Activated CD4-positive, CD25-positive, alpha-beta regulatory T cell (primary cell): ENCODE data around the gene NKD2.

ENCODE experiments used
- DNase-seq, 4 experiments: peaks; one replicate each; lab custom pipeline; 2025; lab: John Stamatoyannopoulos, UW

Gene NKD2

GRCh38 chr5:1030801-1031271 is 22.2 kb downstream of the NKD2 start:
- DNase-seq: no peak

DNA sequence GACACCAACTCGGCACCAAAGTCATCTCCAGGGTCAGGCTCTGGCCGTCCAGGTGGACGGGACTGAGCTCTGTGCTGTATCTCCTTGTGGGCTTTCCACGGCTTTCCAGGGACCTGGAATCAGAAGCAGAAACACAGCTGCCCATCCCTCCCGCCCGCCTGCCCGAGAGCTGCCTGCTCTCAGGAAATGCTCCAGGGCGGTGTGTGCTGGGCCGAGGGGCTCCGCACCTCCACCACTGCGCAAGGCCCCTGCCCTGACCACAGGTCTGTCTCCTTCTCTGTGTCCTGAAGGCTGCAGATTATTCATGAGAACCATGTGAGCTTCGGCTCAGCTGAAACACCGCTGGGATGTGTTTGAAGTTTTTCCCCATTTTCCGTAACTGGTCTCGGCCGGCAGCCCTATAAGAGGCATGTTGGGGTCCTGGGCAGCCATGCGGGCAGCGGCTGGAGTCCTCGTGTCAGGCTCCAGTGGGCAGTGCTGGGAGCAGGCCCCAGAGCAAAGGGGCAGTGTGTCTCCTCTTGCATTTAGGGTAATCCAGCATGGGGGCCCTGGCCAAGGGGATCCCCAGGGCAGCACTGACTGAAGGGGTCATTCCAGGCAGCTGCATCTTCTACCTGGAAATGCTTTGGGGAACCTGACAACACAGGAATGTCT is 22.8 kb downstream of the NKD2 start:
- no peak for DNase-seq

DNA sequence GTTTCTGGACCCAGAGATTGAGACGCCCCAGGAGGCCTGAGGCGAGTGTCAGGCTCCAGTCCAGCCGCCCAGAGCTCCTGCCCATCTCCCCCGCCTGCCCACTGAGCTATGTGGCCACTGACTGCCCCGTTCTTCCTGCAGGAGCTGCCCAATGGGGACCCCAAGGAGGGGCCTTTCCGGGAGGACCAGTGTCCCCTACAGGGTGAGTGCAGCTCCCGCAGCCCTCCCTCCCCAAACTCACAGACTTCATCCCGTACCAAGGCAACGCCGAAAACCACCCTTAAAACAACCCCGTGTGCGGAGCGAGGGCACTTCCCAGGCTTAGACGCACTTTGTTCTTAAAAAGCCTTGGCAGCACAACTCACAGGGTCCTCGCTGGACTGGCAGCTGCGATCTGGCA is 23.4 kb downstream of the NKD2 start:
- no peak for DNase-seq

GRCh38 chr5:1032551-1033027 is 24.0 kb downstream of the NKD2 start:
- DNase-seq: no peak

DNA sequence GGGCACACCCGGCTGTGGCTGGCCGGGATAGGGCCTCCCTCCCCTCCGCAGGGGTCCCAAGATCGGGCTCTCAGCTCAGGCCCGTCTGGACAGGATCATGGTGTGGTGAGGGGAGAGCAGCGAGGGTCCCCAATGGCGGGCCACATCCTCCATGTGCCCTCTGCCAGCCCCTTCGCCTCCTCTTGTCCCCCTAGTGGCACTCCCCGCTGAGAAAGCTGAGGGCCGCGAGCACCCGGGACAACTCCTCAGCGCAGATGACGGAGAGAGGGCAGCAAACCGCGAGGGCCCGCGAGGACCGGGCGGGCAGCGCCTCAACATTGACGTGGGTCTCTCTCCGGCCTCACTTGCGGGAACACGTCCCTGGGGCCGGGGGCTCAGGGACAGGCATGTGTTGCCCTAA is 24.6 kb downstream of the NKD2 start:
- no peak for DNase-seq

DNA sequence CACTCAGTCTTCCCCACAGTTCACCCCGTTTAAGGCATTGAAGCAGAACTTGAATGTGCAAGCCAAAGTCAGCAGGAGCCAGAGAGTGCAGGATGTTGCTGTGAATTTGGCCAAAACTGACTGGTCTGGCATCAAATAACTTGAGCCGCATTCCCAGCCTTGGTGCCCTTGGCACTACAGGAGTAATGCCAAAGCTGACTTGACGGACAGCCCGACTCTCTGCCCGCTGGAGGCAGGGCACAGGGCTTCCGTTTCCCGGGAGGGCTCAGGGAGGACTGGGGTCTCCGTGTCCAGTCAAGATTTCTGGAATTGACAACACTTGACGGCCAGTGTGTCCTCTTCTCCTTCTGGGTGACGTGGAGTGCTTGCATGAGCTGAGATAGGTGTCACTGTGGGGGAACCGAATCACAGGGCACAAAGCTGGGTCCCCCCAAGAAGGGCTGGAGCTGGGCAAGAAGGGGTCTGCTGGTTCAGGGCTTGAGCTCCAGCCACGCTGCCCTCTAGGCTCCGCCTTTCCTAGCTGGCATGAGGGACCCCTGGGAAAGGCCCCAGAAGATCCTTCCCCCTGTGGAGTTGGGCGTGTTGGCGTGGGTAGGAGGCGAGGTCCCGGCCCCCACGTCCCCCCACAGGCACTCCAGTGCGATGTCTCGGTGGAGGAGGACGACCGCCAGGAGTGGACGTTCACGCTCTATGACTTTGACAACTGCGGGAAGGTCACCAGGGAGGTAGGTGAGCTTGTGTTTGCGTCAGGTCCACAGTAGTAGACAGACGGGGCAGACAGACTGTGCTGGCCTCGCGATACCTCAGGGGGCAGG is 25.2 kb downstream of the NKD2 start:
- no peak for DNase-seq

- no peak for DNase-seq
Observed at GRCh38 chr5:1034421-1034905, 25.9 kb downstream of the NKD2 start.

DNA sequence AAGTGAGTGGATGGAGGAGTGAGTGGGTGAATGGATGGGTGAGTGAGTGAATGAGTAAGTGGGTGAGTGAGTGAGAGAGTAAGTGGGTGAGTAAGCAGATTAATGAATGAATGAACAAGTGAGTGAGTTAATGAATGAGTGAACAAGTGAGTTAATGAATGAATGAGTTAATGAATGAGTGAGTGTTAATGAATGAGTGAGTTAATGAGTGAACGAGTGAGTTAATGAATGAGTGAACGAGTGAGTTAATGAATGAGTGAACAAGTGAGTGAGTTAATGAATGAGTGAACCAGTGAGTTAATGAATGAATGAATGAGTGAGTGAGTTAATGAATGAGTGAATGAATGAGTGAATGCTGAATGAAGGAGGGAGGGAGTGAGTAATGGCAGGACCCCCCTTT is 26.4 kb downstream of the NKD2 start:
- DNase-seq: no peak

DNA sequence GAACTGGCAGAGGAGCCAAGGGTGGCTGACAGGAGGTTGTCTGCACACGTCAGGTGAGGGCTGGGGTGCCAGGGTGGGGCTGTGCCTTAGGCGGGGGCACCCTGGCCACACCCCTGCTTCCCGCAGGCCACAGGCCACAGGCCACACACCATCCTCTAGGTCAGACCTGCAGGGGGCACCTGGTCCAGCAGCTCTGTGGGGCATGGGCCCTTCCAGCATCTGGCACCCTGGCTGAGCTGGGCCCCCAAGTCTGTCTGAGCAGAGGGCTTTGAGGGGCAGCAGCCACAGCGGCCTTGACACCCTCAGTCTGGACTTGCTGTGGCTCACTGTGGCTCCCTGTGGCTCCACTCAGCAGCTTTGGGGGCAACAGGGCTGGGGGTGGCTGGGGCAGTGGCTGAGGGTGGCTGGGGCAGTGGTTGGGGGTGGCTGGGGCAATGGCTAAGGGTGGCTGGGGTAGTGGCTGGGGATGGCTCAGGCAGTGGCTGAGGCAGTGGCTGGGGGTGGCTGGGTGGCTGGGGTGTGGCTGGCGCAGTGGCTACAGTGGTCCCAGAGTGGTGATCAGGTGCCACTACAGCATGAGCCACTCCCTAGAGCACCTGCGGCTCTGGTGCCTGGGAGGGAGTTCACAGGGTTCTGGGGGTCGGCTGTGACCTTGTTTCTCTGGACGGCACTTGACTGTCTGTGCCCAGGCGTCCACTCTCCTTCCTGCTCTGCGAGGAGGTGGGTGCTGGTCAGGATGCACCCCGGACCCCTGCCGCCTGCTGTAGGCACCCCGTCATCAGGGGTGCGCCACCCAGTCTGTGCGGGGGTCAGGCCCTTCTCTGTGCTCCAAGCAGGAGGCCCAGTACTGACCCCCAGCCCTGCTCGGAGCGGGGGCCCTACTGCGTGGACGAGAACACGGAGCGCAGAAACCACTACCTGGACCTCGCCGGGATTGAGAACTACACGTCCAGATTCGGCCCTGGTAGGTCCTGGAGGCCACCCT is 27.1 kb downstream of the NKD2 start:
- no peak for DNase-seq

DNA sequence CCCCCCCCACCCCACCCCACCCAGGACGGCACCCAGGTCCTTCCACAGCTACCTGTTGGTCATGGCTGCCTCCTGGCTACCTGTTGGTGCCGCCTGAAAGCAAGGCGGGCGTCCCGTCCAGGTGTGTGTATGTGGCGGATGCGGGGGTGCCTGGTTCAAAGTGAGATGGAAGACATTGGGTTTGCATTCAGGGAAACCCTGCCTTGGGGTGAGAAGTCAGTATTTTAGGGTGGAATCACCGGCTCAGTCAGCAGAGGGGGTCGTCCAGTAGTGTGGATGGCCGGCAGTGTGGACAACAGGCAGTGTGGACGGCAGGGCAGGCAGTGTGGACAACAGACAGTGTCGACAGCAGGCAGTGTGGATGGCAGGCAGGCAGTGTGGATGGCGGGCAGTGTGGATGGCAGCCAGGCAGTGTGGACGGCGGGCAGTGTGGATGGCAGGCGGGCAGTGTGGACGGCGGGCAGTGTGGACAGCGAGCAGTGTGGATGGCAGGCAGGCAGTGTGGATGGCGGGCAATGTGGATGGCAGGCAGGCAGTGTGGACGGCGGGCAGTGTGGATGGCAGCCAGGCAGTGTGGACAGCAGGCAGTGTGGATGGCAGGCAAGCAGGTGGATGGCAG is 28.0 kb downstream of the NKD2 start:
- no peak for DNase-seq

- no peak for DNase-seq
Observed at GRCh38 chr5:1037123-1037670, 28.6 kb downstream of the NKD2 start.

DNA sequence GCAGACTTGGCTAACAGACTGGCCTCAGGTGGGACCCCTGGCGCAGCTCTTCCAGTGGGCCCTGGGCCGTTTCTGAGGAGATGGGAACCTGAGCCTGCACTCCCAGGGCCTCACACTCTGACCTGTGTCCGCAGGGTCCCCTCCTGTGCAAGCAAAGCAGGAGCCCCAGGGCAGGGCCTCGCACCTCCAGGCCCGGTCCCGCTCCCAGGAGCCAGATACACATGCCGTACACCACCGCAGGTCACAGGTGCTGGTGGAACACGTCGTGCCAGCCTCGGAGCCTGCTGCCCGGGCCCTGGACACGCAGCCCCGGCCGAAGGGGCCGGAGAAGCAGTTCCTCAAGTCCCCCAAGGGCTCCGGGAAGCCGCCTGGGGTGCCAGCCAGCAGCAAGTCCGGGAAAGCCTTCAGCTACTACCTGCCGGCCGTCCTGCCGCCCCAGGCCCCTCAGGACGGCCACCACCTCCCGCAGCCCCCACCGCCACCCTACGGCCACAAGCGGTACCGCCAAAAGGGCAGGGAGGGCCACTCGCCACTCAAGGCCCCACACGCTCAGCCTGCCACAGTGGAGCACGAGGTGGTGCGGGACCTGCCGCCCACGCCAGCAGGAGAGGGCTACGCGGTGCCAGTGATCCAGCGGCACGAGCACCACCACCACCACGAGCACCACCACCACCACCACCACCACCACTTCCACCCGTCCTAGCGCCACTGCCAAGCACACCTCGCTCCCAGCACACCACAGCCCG is 29.2 kb downstream of the NKD2 start:
- no peak for DNase-seq

DNA sequence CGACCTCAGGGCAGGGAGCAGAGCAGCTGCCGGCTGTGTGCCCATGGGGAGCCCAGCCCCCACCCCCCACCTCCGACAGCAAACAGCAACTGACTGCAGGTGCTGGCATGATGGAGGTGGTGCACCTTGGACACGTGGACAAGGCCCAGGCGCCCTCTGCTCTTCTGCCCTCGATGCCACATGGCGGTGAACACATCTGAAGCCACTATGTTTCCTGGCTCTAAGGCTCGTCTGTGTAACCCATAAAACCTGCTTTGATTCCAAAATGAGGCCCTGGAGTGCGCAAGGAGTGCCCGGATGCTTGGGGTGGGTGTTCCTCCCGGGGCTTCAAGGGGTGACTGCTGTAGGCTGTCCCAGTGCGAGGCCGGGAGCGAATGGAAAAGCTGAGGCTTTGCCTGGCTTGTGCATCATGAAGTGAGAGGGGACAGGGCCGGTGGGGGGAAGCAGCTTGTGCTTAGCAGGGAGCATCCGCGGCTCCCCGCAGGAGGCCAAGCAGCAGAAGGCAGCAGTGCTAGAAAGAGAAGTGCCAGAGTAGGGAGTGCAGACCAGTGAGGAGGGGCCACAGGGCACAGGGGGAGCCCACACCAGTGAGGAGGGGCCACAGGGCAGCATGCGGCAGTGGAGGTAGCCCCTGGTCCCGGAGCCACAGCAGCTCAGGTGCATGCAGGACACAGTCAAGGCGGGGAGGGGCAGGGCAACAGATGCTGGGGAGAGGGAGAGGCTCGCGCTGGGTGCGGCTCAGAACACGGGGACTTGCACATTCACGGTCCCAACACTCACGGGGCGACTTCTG is 30.0 kb downstream of the NKD2 start:
- DNase-seq: no peak

GRCh38 chr5:1039210-1039548 is 30.6 kb downstream of the NKD2 start:
- DNase-seq: no peak

DNA sequence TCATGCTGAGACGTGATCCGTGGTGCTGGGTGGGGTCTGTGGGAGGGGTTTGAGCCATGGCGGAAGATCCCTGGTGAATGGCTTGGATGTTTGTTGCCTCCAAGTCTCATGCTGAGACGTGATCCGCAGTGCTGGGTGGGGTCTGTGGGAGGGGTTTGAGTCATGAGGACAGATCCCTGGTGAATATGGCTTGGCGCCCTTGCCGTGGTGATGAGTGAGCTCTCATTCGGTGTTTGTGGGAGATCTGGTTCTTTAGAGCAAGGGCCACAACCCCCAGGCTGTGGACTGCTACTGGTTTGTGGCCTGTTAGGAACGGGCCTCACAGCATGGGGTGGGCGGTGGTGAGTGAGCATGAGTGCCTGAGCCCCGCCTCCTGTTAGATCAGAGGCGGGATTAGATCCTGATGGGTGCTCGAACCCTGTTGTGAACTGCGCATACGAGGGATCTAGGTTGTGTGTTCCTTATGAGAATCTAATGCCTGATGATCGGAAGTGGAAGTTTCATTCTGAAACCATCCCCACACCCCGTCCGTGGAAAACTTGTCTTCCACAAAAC is 31.2 kb downstream of the NKD2 start:
- no peak for DNase-seq

DNA sequence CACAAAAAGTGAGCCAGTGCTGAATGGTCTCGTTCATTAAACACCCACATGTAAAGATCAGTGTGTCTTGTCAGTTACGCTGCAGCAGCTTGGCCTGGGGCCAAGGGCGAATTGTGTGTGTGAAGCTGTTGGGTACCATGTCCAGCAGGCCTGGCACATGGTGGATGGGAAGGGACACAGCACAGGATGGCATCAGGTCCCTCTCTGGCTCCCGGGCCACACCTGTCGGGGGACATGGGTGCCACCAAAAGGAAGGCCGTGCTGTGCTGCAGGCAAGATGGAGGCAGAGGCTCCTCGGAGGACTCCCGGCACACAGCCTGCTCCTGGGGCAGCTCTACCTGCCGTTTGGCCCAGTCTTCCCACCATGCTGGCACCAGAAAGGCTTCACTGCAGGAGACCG is 32.0 kb downstream of the NKD2 start:
- DNase-seq: no peak

DNA sequence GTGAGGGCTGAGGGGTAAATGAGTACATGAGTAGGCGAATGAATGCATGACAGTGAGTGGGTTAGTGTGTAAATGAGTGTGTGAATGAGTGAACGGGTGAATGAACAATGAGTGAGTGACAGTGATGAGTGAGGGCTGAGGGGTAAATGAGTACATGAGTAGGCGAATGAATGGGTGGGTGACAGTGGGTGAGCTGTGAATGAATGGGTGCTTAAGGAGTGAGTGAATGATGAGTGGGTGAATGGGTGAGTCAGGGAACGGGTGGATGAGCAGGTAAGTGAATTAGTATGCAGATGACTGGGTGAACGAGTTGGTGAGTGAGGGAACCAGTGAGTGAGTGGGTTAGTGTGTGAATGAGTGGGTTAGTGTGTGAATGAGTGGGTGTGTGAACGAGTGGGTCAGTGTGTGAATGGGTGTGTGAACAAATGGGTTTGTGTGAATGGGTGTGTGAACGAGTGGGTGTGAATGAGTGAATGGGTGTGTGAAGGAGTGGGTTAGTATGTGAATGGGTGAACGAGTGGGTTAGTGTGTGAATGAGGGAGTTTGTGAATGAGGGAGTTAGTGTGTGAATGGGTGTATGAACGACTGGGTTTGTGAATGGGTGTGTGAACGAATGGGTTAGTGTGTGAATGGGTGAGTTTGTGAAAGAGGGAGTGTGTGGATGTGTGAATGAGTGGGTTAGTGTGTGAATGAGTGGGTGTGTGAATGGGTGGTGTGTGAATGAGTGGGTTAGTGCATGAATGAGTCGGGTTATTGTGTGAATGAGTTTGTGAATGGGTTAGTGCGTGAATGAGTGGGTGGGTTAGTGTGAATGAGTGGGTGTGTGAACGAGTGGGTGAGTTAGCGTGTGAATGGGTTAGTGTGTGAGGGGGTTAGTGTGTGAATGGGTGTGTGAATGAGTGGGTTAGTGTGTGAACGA is 32.9 kb downstream of the NKD2 start:
- no peak for DNase-seq

DNA sequence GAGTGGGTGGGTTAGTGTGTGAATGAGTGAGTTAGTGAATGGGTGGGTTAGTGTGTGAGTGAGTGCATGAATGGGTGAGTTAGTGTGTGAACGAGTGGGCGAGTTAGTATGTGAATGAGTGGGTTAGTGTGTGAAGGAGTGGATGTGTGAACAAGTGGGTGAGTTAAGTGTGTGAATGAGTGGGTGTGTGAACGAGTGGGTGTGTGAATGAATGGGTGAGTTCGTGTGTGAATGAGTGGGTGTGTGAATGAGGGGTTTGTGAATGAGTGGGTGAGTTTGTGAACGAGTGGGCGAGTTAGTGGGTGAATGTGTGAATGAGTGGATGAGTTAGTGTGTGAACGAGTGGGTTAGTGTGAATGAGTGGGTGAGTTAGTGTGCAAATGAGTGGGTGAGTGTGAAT is 34.0 kb downstream of the NKD2 start:
- DNase-seq: no peak
